ENCODE results near the gene EPS8L2. TPM values are rescaled to one million over a fixed set of nuclear protein-coding genes. Genes with fewer than 3 reads are reported as not detected.

EPS8L2 gene
- total RNA-seq, 1 experiment from 2014 or later = 92.8 TPM

DNA sequence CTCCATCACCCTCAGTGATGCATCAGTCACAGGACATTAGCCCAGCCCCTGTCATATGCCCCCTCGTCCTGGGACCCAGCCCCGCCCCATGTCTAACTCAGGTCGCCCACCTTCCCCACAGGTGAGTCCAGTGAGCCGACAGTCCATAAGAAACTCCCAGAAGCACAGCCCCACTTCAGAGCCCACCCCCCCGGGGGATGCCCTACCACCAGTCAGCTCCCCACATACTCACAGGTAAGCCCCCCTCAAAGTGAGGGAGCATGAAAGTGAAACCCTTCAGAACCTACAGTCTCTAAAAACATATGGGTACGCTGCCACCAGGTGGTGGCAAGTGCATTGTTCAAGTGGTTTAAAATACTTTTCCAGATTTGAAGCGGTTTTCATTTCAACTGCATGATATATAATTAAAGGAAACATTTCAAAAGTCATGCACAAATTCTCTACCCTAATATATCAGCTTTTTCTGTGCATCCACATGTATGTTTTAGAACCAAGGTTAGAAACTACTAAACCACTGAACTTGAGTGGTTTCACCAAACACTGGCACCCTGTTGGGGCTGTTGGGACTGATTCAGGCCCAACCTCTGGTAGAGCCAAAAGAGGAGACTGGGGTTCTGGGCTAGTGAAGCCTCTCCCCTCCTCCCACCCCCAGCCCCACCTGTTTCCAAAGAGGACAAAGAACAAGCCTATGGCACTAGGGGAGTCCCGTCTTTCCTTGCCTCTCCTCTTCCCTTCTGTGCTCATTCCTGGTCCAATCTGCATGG, 17.3 kb downstream of the EPS8L2 start:
- Mint-ChIP-seq H3K27ac (no peak overlapping the region), H3K36me3 (ENCODE audit: insufficient read depth in 1 of 3, low read depth in 3 of 3) (peaks cover 0 to 8% (median 0%) of the 10 kb centered on the region in 3 experiments; a peak in 3 of 7 replicates), H3K4me1 (peaks cover 5 to 25% of the 10 kb centered on the region in 2 experiments; a peak in 3 of 4 replicates), H3K9me3 (no peaks in the 10 kb centered on the region), H3K27me3 (ENCODE audit: low read depth) (no peaks in the 10 kb centered on the region), H3K4me3 (peak overlapping the region in 1 of 2 experiments; percentile 55; a peak in 1 of 5 replicates)
- Histone ChIP-seq H3K27me3 (ENCODE audit: insufficient read depth, low read length) (no peaks in the 10 kb centered on the region), H3K9ac (ENCODE audit: extremely low read depth, insufficient read length, low read length) (no peak overlapping the region), H3K56ac (ENCODE audit: insufficient read length, low read depth, low read length) (no peak overlapping the region), H4K91ac (ENCODE audit: insufficient read length, low read depth, low read length) (no peak overlapping the region), H3K9me3 (ENCODE audit: control insufficient read depth, low read depth, low read length) (no peaks in the 10 kb centered on the region), H2BK12ac (ENCODE audit: insufficient read length, low read depth, low read length) (no peak overlapping the region), H3K4me2 (ENCODE audit: insufficient read depth, insufficient read length, low read length) (no peak overlapping the region), H2BK5ac (ENCODE audit: insufficient read length, low read length) (no peak overlapping the region), H3K4me1 (ENCODE audit: insufficient read depth, low read length) (no peaks in the 10 kb centered on the region), H3K14ac (ENCODE audit: insufficient read depth, low read length) (no peak overlapping the region), H3K27ac (ENCODE audit: insufficient read length, low read depth, low read length) (no peak overlapping the region), H4K5ac (ENCODE audit: insufficient read length, low read depth, low read length) (no peak overlapping the region), H3T11ph (ENCODE audit: low read length) (no peak overlapping the region), H2BK120ac (ENCODE audit: low read depth, low read length, poor library complexity, severe bottlenecking) (no peak overlapping the region), H2AK5ac (ENCODE audit: insufficient read length, low read length) (no peak overlapping the region), H4K20me1 (ENCODE audit: control insufficient read depth, insufficient read depth, insufficient read length) (no peaks in the 10 kb centered on the region), H3K23me2 (ENCODE audit: insufficient read length, low read depth, low read length, poor library complexity, severe bottlenecking) (peaks cover 7% of the 10 kb centered on the region), H3K18ac (ENCODE audit: insufficient read length, low read depth, low read length) (no peak overlapping the region), H3K4ac (ENCODE audit: low read depth, low read length) (no peak overlapping the region), H3K79me1 (ENCODE audit: insufficient read depth, low read depth, low read length, poor library complexity, severe bottlenecking) (no peaks in the 10 kb centered on the region), H2BK20ac (ENCODE audit: low read depth, low read length, poor library complexity, severe bottlenecking) (no peak overlapping the region), H3K23ac (ENCODE audit: insufficient read length, low read depth, low read length) (no peak overlapping the region), H3K79me2 (ENCODE audit: insufficient read depth, low read length) (no peaks in the 10 kb centered on the region), H2BK15ac (ENCODE audit: low read depth, low read length) (no peak overlapping the region), H4K8ac (replicated peaks; ENCODE audit: insufficient read length, low read depth, low read length) (no peak overlapping the region), H2AFZ (ENCODE audit: low read length) (no peak overlapping the region)
- WGBS (ENCODE audit: extremely low coverage, insufficient read length, low lambda C conversion rate) = no CpG with 5 or more reads among the region's 8 CpGs
- DNase-seq = peak; percentile 38
- TF ChIP-seq, protein P1, sequence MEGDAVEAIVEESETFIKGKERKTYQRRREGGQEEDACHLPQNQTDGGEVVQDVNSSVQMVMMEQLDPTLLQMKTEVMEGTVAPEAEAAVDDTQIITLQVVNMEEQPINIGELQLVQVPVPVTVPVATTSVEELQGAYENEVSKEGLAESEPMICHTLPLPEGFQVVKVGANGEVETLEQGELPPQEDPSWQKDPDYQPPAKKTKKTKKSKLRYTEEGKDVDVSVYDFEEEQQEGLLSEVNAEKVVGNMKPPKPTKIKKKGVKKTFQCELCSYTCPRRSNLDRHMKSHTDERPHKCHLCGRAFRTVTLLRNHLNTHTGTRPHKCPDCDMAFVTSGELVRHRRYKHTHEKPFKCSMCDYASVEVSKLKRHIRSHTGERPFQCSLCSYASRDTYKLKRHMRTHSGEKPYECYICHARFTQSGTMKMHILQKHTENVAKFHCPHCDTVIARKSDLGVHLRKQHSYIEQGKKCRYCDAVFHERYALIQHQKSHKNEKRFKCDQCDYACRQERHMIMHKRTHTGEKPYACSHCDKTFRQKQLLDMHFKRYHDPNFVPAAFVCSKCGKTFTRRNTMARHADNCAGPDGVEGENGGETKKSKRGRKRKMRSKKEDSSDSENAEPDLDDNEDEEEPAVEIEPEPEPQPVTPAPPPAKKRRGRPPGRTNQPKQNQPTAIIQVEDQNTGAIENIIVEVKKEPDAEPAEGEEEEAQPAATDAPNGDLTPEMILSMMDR (conservative IDR thresholded peaks at IDR 0.05) = peak; percentile 70
